Measurements from ENCODE around the gene ARHGEF25.
"Not testable (repeated sequence)": the region's sequence is repeated elsewhere in the genome, so short reads cannot be mapped to it uniquely, and the experiment has no call there.

Gene ARHGEF25

DNA sequence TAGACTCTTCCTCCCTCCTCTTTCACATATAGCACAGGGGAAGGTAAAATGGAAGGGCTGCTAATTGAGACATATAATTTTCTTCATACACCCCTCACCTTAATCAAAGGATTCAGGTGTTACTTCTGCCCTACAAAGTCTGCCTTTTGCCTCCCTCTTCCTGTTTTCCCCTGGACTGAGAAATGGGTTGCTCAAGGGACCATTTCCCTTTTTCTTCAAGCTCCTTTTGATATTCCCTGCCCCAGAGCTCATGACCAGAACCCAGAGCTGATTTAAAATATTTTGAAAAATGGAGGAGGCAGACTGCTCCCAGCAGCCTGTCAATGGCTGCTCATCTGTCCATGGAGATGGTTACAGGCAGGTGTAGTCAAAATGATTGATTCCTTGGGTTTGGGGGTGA, 26.5 kb upstream of the ARHGEF25 start:
- no peak for TF ChIP-seq CTCF (IDR thresholded peaks at IDR 0.05; ENCODE audit: extremely low read depth, insufficient read depth, missing control alignments)
- no peak for DNase-seq (ENCODE audit: low spot score)
- in situ Hi-C loops (cut with MboI; ENCODE audit: low pct_unique_long_range_greater_than_20kb, low sequenced_read_pairs, unreplicated experiment), result no loop called here

DNA sequence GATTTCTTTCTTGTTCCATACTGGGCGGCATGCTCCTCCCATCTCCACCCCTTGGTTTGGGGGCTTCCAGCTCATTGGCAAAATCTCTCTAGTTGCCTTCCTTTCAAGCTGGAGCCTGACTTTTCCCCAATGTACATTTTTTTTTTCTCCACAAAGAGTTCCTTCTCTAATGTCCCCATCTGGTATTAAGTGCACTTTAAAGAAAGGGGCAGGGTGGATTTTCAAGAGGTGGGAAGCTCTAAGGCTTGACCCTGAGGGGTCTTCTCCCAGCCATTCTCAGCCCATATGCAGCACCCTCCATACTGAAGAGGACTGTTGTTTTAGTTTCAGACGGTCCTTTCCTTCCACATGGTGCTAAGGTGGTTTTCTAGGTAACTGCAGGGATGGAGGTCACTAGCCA, 26.1 kb upstream of the ARHGEF25 start:
- in situ Hi-C loops (cut with MboI; ENCODE audit: low pct_unique_long_range_greater_than_20kb, low sequenced_read_pairs, unreplicated experiment), result no loop called here
- no peak for TF ChIP-seq CTCF (IDR thresholded peaks at IDR 0.05; ENCODE audit: extremely low read depth, insufficient read depth, missing control alignments)
- no peak for DNase-seq (ENCODE audit: low spot score)

- no peak for DNase-seq (ENCODE audit: low spot score)
- in situ Hi-C loops (cut with MboI; ENCODE audit: low pct_unique_long_range_greater_than_20kb, low sequenced_read_pairs, unreplicated experiment), result no loop called here
These were observed 25.1 kb upstream of the ARHGEF25 start for GRCh38 chr12:57586128-57586527.

GRCh38 chr12:57586832-57587429, 24.3 kb upstream of the ARHGEF25 start:
- DNase-seq (ENCODE audit: low spot score), result no peak
- in situ Hi-C loops (cut with MboI; ENCODE audit: low pct_unique_long_range_greater_than_20kb, low sequenced_read_pairs, unreplicated experiment), result no loop called here
- no peak for TF ChIP-seq CTCF (IDR thresholded peaks at IDR 0.05; ENCODE audit: extremely low read depth, insufficient read depth, missing control alignments)

More at GRCh38 chr12:57586128-57586527, 25.1 kb upstream of the ARHGEF25 start:
- no peak for TF ChIP-seq CTCF (IDR thresholded peaks at IDR 0.05; ENCODE audit: extremely low read depth, insufficient read depth, missing control alignments)

DNA sequence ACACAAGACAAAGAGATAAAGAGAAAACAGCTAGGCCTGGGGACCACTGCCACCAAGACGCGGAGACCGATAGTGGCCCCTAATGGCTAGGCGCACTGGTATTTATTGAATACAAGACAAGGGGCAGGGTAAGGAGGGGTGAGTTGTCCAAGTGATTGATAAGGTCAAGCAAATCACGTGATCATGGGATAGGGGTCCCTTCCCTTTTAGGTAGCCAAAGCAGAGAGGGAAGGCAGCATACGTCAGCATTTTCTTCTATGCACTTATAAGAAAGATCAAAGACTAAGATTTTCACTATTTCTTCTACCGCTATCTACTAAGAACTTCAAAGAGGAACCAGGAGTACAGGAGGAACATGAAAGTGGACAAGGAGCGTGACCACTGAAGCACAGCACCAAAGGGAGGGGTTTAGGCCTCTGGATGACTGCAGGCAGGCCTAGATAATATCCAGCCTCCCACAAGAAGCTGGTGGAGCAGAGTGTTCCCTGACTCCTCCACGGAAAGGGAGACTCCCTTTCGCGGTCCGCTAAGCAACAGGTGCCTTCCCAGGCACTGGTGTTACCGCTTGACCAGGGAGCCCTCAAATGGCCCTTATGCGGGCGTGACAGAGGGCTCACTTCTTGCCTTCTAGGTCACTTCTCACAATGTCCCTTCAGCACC, 22.2 kb upstream of the ARHGEF25 start:
- DNase-seq (ENCODE audit: low spot score); in situ Hi-C loops (cut with MboI; ENCODE audit: low pct_unique_long_range_greater_than_20kb, low sequenced_read_pairs, unreplicated experiment): not testable (repeated sequence)

DNA sequence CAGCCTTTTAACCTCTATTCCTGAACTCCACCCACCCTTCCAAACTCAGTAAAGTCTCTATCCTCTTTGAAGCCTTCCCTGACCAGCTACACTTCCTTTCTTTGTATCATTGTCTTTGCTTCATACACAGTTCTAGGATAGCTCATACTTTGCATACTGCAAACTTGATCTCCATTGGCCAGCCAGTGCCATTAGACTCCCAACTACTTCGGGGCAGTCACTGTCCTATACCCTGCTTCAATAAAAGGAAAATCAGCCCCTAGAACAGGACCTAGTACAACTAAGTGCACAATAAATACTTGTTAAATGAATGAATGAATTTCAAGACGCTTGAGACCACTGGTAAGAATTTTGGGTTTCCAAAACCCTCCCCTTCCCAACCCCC, 20.8 kb upstream of the ARHGEF25 start:
- TF ChIP-seq CTCF (IDR thresholded peaks at IDR 0.05; ENCODE audit: extremely low read depth, insufficient read depth, missing control alignments), result no peak
- no peak for DNase-seq (ENCODE audit: low spot score)
- in situ Hi-C loops (cut with MboI; ENCODE audit: low pct_unique_long_range_greater_than_20kb, low sequenced_read_pairs, unreplicated experiment), result no loop called here

Data from GM13977 (cell line).